ENCODE measurements around the gene GOLGA8M.
"Not testable (repeated sequence)": the region's sequence is repeated elsewhere in the genome, so short reads cannot be mapped to it uniquely, and the experiment has no call there.

GRCh38 chr15:28673533-28673932, 38.7 kb downstream of the GOLGA8M start:
- TF ChIP-seq, protein P1, sequence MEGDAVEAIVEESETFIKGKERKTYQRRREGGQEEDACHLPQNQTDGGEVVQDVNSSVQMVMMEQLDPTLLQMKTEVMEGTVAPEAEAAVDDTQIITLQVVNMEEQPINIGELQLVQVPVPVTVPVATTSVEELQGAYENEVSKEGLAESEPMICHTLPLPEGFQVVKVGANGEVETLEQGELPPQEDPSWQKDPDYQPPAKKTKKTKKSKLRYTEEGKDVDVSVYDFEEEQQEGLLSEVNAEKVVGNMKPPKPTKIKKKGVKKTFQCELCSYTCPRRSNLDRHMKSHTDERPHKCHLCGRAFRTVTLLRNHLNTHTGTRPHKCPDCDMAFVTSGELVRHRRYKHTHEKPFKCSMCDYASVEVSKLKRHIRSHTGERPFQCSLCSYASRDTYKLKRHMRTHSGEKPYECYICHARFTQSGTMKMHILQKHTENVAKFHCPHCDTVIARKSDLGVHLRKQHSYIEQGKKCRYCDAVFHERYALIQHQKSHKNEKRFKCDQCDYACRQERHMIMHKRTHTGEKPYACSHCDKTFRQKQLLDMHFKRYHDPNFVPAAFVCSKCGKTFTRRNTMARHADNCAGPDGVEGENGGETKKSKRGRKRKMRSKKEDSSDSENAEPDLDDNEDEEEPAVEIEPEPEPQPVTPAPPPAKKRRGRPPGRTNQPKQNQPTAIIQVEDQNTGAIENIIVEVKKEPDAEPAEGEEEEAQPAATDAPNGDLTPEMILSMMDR (IDR thresholded peaks at IDR 0.05; ENCODE audit: insufficient read depth, low read length) = not testable (repeated sequence)
- TF ChIP-seq, protein P2, sequence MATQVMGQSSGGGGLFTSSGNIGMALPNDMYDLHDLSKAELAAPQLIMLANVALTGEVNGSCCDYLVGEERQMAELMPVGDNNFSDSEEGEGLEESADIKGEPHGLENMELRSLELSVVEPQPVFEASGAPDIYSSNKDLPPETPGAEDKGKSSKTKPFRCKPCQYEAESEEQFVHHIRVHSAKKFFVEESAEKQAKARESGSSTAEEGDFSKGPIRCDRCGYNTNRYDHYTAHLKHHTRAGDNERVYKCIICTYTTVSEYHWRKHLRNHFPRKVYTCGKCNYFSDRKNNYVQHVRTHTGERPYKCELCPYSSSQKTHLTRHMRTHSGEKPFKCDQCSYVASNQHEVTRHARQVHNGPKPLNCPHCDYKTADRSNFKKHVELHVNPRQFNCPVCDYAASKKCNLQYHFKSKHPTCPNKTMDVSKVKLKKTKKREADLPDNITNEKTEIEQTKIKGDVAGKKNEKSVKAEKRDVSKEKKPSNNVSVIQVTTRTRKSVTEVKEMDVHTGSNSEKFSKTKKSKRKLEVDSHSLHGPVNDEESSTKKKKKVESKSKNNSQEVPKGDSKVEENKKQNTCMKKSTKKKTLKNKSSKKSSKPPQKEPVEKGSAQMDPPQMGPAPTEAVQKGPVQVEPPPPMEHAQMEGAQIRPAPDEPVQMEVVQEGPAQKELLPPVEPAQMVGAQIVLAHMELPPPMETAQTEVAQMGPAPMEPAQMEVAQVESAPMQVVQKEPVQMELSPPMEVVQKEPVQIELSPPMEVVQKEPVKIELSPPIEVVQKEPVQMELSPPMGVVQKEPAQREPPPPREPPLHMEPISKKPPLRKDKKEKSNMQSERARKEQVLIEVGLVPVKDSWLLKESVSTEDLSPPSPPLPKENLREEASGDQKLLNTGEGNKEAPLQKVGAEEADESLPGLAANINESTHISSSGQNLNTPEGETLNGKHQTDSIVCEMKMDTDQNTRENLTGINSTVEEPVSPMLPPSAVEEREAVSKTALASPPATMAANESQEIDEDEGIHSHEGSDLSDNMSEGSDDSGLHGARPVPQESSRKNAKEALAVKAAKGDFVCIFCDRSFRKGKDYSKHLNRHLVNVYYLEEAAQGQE (IDR thresholded peaks at IDR 0.05; ENCODE audit: insufficient replicate concordance, low read depth) = not testable (repeated sequence)
- TF ChIP-seq POLR2AphosphoS5 (IDR thresholded peaks at IDR 0.05; ENCODE audit: low read depth); SPI1 (IDR thresholded peaks at IDR 0.05; ENCODE audit: borderline replicate concordance, low read depth); GABPA (IDR thresholded peaks at IDR 0.05; ENCODE audit: low read depth): not testable (repeated sequence)
